Vagina (tissue), 2 donors: ENCODE data around the gene MBD3L1.

Experiments
- POLR2A ChIP-seq, 2 donors: fragments of 450-650 bp; IDR thresholded peaks; one replicate each; pipeline ENCODE4 v1.6.1; 2017; ENCODE audit warnings: antibody characterized with exemption in 2 of 2, mild to moderate bottlenecking in 2 of 2, moderate library complexity in 2 of 2
- POLR2AphosphoS5 ChIP-seq, 2 donors: sonication (generic); formaldehyde crosslinking; IDR thresholded peaks; one replicate each; pipeline ENCODE4 v1.9.0; 2017; ENCODE audit warnings: antibody characterized with exemption in 2 of 2, mild to moderate bottlenecking in 2 of 2, low read depth in 1 of 2; ENCODE audit not compliant: insufficient read depth in 1 of 2
- TF ChIP-seq, protein P1 (sequence below), 3 experiments: fragments of 450-650 bp in 2 of 3; fragments of 200-600 bp in 1 of 3; sonication (generic) in 1 of 3; IDR thresholded peaks; one replicate each; pipeline ENCODE4 v1.5.1; 2017 to 2019; ENCODE audit warnings: antibody characterized with exemption in 3 of 3, mild to moderate bottlenecking in 2 of 3, moderate library complexity in 2 of 3

DNA sequence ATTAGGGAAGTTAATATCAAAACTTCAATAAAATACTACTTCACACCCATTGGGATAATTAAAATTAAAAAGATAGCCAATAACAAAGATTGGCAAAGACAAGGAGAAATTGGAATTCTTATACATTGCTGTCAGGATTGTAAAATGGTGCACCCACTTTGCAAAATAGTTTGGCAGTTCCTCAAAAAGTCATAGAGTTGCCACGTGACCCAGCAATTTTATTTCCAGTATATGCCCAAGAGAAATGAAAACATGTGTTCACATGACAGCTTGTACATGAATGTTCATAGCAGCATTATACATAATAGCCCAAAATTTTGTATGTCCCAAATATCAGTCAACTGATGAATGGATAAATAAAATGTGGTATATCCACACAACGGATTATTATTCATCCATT is 3.3 kb downstream of the MBD3L1 start:
- TF ChIP-seq, protein P1, sequence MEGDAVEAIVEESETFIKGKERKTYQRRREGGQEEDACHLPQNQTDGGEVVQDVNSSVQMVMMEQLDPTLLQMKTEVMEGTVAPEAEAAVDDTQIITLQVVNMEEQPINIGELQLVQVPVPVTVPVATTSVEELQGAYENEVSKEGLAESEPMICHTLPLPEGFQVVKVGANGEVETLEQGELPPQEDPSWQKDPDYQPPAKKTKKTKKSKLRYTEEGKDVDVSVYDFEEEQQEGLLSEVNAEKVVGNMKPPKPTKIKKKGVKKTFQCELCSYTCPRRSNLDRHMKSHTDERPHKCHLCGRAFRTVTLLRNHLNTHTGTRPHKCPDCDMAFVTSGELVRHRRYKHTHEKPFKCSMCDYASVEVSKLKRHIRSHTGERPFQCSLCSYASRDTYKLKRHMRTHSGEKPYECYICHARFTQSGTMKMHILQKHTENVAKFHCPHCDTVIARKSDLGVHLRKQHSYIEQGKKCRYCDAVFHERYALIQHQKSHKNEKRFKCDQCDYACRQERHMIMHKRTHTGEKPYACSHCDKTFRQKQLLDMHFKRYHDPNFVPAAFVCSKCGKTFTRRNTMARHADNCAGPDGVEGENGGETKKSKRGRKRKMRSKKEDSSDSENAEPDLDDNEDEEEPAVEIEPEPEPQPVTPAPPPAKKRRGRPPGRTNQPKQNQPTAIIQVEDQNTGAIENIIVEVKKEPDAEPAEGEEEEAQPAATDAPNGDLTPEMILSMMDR (IDR thresholded peaks at IDR 0.05), result no peak
- TF ChIP-seq POLR2A (IDR thresholded peaks at IDR 0.05) (no peak), POLR2AphosphoS5 (IDR thresholded peaks at IDR 0.05; ENCODE audit: insufficient read depth in 1 of 2, low read depth in 1 of 2) (no peak)
